Suprapubic skin (tissue), 4 donors: ENCODE results near the gene RSRP1. TPM values are rescaled to one million over a fixed set of nuclear protein-coding genes. Genes with fewer than 3 reads are reported as not detected.

Experiments used
- DNase-seq, 2 donors: peaks; one replicate each; pipeline ENCODE4 v3.0.0-alpha.2; 2019; ENCODE audit warnings: low spot score in 2 of 2
- H3K27ac ChIP-seq: fragments of 200-600 bp; sonication (generic); one replicate; pipeline ENCODE4 v1.5.1; 2019
- H3K27me3 ChIP-seq: fragments of 200-600 bp; sonication (generic); one replicate; pipeline ENCODE4 v1.5.1; 2019
- H3K36me3 ChIP-seq: fragments of 200-600 bp; sonication (generic); one replicate; pipeline ENCODE4 v1.5.1; 2019
- H3K4me1 ChIP-seq: fragments of 200-600 bp; sonication (generic); one replicate; pipeline ENCODE4 v1.5.1; 2019
- H3K4me3 ChIP-seq: fragments of 200-600 bp; sonication (generic); one replicate; pipeline ENCODE4 v1.5.1; 2019; ENCODE audit warnings: mild to moderate bottlenecking
- H3K9me3 ChIP-seq: fragments of 200-600 bp; sonication (generic); one replicate; pipeline ENCODE4 v1.5.1; 2019
- EP300 ChIP-seq: sonication (generic); formaldehyde crosslinking; IDR thresholded peaks from one replicate; pipeline ENCODE4 v1.6.1; 2017; ENCODE audit warnings: antibody characterized with exemption
- POLR2A ChIP-seq, 2 donors: fragments of 450-650 bp; IDR thresholded peaks; one replicate each; pipeline ENCODE4 v1.6.1; 2017; ENCODE audit warnings: antibody characterized with exemption in 2 of 2, mild to moderate bottlenecking in 2 of 2, moderate library complexity in 2 of 2
- POLR2AphosphoS5 ChIP-seq, 3 donors: sonication (generic); formaldehyde crosslinking; IDR thresholded peaks; one replicate each; pipeline ENCODE4 v1.6.1; 2017; ENCODE audit warnings: antibody characterized with exemption in 3 of 3
- WGBS: methylation state at CpG from one replicate; pipeline ENCODE4 v1.1.5; 2018; 5-methylcytosine and 5-hydroxymethylcytosine counted together
- total RNA-seq, 4 donors: library from RNA; depleted of rRNA; stranded (reverse); fragments of >200 nt; gene quantifications; one replicate each; pipeline ENCODE4 v1.1.0, GENCODE V29; 2016
- TF ChIP-seq, protein P1 (sequence below), 2 donors: fragments of 200-600 bp in 1 of 2; fragments of 450-650 bp in 1 of 2; sonication (generic) in 1 of 2; IDR thresholded peaks; one replicate each; pipeline ENCODE4 v1.5.1; 2016 to 2019; ENCODE audit warnings: antibody characterized with exemption in 2 of 2, mild to moderate bottlenecking in 1 of 2, moderate library complexity in 1 of 2

The RSRP1 gene
- total RNA-seq, 4 donors from 2014 or later: 78.9 to 304 (median 120) TPM

DNA sequence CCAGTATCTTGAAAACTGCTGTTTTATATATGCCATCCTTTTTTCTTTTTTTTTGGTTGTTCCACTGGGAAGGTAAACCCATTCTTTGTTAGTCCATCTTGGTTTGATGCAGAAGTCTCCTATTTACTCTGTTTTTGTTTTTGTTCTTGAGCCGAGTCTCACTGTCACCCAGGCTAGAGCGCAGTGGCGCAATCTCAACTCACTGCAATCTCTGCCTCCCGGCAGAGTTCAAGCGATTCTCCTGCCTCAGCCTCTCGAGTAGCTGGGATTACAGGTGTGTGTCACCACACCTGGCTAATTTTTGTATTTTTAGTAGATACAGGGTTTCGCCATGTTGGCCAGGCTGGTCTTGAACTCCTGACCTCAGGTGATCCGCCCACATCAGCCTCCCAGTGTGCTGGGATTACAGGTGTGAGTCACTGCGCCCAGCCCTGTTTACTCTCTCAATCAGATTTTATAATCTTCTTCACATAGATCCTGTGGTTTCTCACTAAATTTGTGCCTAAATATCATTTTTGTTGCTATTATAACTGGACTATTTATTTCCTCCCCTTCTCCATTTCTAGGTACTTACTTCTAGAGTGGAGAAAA, 27.5 kb downstream of the RSRP1 start:
- no peak overlapping the region for H3K27ac ChIP-seq
- H3K9me3 ChIP-seq: no peaks in the 10 kb centered on the region
- no peak for TF ChIP-seq EP300
- no peak for TF ChIP-seq POLR2A (IDR thresholded peaks at IDR 0.05)
- no peak for TF ChIP-seq POLR2AphosphoS5 (IDR thresholded peaks at IDR 0.05)
- TF ChIP-seq, protein P1, sequence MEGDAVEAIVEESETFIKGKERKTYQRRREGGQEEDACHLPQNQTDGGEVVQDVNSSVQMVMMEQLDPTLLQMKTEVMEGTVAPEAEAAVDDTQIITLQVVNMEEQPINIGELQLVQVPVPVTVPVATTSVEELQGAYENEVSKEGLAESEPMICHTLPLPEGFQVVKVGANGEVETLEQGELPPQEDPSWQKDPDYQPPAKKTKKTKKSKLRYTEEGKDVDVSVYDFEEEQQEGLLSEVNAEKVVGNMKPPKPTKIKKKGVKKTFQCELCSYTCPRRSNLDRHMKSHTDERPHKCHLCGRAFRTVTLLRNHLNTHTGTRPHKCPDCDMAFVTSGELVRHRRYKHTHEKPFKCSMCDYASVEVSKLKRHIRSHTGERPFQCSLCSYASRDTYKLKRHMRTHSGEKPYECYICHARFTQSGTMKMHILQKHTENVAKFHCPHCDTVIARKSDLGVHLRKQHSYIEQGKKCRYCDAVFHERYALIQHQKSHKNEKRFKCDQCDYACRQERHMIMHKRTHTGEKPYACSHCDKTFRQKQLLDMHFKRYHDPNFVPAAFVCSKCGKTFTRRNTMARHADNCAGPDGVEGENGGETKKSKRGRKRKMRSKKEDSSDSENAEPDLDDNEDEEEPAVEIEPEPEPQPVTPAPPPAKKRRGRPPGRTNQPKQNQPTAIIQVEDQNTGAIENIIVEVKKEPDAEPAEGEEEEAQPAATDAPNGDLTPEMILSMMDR (IDR thresholded peaks at IDR 0.05): no peak
- peaks cover 54% of the 10 kb centered on the region for H3K36me3 ChIP-seq
- DNase-seq: peak in 1 of 2 donors; percentile 20
- no peaks in the 10 kb centered on the region for H3K27me3 ChIP-seq
- no peak overlapping the region for H3K4me3 ChIP-seq
- H3K4me1 ChIP-seq: peaks cover 3% of the 10 kb centered on the region
- WGBS: 94% methylated on average over 9 of the region's 9 CpGs

DNA sequence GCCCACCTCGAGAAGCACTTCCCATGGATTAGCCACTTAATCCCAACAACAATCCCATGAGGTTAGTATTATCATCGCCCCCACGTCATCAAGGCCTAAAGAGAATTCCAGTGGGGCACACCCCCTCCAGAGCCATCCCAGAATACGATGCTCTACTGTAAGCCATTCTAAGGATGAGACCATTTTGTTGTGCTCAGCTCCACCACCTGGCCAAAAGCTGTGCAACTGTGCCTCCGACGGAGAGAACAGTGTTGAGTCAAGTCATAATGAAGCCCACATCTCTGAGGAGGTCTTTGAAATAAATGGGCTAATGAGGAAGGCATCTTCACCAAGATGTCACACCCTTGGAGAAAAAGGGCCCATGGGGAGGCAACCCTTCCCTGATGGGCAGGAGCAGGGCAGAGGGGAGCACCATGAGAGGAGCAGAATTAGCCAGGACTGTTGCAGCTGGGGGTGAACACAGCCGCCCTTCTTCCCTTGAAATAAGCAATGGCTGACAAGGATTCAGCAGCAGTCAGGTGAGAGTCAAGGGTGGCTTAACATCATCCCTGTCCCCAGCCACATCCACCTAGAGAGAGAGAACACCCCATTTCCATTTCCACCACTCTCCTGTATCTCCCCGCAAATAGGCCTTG, 29.5 kb downstream of the RSRP1 start:
- peaks cover 3% of the 10 kb centered on the region for H3K4me1 ChIP-seq
- H3K9me3 ChIP-seq: no peaks in the 10 kb centered on the region
- DNase-seq: no peak
- H3K27ac ChIP-seq: no peak overlapping the region
- peaks cover 34% of the 10 kb centered on the region for H3K36me3 ChIP-seq
- WGBS: 68% methylated on average over 8 of the region's 8 CpGs
- TF ChIP-seq, protein P1 (IDR thresholded peaks at IDR 0.05): no peak
- TF ChIP-seq EP300 (no peak), POLR2A (IDR thresholded peaks at IDR 0.05) (no peak), POLR2AphosphoS5 (IDR thresholded peaks at IDR 0.05) (no peak)
- H3K27me3 ChIP-seq: no peaks in the 10 kb centered on the region
- no peak overlapping the region for H3K4me3 ChIP-seq

DNA sequence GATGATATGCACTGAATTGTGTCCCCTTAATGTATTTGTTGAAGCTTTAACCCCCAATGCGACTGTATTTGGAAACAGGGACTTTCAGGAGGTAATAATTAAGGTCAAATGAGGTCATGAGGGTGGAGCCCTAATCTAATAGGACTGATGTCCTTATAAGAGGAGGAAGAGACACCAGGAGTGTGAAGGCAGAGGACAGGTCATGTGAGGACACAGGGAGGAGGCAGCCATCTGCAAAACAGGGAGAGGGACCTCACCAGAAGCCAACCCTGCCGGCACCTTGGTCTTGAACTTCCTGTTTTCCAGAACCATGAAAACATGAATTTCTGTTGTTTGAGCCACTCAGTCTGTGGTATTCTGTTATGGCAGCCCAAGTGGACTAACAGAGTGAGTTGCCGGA, 30.2 kb downstream of the RSRP1 start:
- Histone ChIP-seq H3K27me3 (no peaks in the 10 kb centered on the region), H3K27ac (no peak overlapping the region), H3K36me3 (peaks cover 28% of the 10 kb centered on the region), H3K4me1 (peaks cover 3% of the 10 kb centered on the region), H3K9me3 (no peaks in the 10 kb centered on the region), H3K4me3 (no peak overlapping the region)
- 89% methylated on average over 3 of the region's 3 CpGs for WGBS
- no peak for DNase-seq
- TF ChIP-seq EP300 (no peak), POLR2AphosphoS5 (IDR thresholded peaks at IDR 0.05) (no peak), POLR2A (IDR thresholded peaks at IDR 0.05) (no peak)
- TF ChIP-seq, protein P1 (IDR thresholded peaks at IDR 0.05): no peak

DNA sequence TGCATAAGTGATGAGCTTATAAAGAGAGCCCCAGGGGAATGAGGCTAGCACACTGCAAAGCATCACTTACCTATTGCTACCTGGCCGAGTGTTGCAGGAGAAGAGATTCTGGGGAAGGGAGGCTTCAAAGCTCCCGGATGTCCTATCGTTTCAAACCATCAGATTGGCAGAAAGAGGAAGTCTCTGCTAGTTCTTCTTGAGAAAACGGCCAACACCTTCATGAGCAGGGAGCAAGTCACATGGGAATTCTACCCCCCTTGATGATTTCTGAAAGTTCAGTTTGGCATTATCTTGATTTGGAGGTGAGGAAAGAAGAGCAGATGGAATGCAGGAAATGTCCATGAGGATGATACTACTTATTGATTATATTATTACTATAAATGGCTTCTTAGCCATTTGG, 31.1 kb downstream of the RSRP1 start:
- H3K4me1 ChIP-seq: peaks cover 3% of the 10 kb centered on the region
- 81% methylated on average over 4 of the region's 4 CpGs for WGBS
- DNase-seq: no peak

DNA sequence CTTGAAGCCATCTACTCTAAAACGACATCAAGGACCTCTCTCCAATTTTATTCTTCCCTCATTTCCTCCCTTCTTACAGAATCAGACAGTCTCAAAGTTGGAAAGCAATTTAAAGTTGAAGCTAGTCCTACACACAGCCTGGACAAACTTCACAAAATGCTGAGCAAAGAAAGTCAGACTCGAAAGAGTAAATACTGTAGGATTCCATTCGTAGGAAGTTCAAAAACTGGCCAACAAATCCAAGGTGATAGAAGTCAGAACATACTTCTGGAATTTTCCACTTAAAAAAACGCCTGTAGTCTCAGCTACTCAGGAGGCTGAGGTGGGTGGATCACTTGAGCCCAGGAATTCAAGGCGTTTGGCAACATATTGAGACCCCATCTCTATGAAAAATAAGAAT, 34.5 kb downstream of the RSRP1 start:
- Histone ChIP-seq H3K36me3 (no peaks in the 10 kb centered on the region), H3K4me3 (no peak overlapping the region), H3K9me3 (no peaks in the 10 kb centered on the region), H3K27ac (no peak overlapping the region), H3K4me1 (peaks cover 3% of the 10 kb centered on the region), H3K27me3 (peaks cover 3% of the 10 kb centered on the region)
- WGBS: 65% methylated on average over 5 of the region's 5 CpGs
- DNase-seq: no peak
- TF ChIP-seq, protein P1 (IDR thresholded peaks at IDR 0.05): no peak
- TF ChIP-seq POLR2AphosphoS5 (IDR thresholded peaks at IDR 0.05) (no peak), EP300 (no peak), POLR2A (IDR thresholded peaks at IDR 0.05) (no peak)

More for the DNA sequence above, 31.1 kb downstream of the RSRP1 start:
- TF ChIP-seq POLR2A (IDR thresholded peaks at IDR 0.05) (no peak), EP300 (no peak), POLR2AphosphoS5 (IDR thresholded peaks at IDR 0.05) (no peak)
- TF ChIP-seq, protein P1 (IDR thresholded peaks at IDR 0.05): no peak
- H3K9me3 ChIP-seq: no peaks in the 10 kb centered on the region
- peaks cover 19% of the 10 kb centered on the region for H3K36me3 ChIP-seq
- peaks cover 3% of the 10 kb centered on the region for H3K27me3 ChIP-seq
- no peak overlapping the region for H3K4me3 ChIP-seq
- H3K27ac ChIP-seq: no peak overlapping the region
